GM23338 (cell line): Measurements from ENCODE around the gene CLIC3. TPM values are rescaled to one million over a fixed set of nuclear protein-coding genes. Genes with fewer than 3 reads are reported as not detected.

Experiments
- ATAC-seq: fragments of 200-7000 bp; cut with Tn5 transposase; 3 replicates; pipeline ENCODE4 v1.9.1; 2020
- DNase-seq: peaks from one replicate; pipeline ENCODE4 v3.0.0-alpha.2; 2015; ENCODE audit warnings: low spot score
- H2AFZ ChIP-seq: fragments of 200-600 bp; sonication (generic); 2 replicates; pipeline ENCODE4 v1.8.0; 2016; ENCODE audit warnings: antibody characterized with exemption, mild to moderate bottlenecking, moderate library complexity
- H3F3A ChIP-seq: fragments of 200-600 bp; sonication (generic); replicated peaks from 2 replicates; pipeline ENCODE4 v1.8.0; 2017; ENCODE audit warnings: antibody characterized with exemption, mixed run types, low read depth
- H3K27ac ChIP-seq: fragments of 200-600 bp; sonication (generic); 2 replicates; pipeline ENCODE4 v1.6.1; 2016; ENCODE audit warnings: low read depth
- H3K27me3 ChIP-seq: fragments of 200-600 bp; sonication (generic); 2 replicates; pipeline ENCODE4 v1.8.0; 2016; ENCODE audit warnings: mild to moderate bottlenecking, mixed run types, moderate library complexity; ENCODE audit not compliant: insufficient read depth
- H3K36me3 ChIP-seq: fragments of 200-600 bp; sonication (generic); 2 replicates; pipeline ENCODE4 v1.8.0; 2016; ENCODE audit warnings: mild to moderate bottlenecking; ENCODE audit not compliant: insufficient read depth
- H3K4me1 ChIP-seq: fragments of 200-600 bp; sonication (generic); 2 replicates; pipeline ENCODE4 v1.8.0; 2016; ENCODE audit warnings: mild to moderate bottlenecking, moderate library complexity; ENCODE audit not compliant: insufficient read depth
- H3K4me2 ChIP-seq: fragments of 200-600 bp; sonication (generic); 2 replicates; pipeline ENCODE4 v1.7.1; 2017; ENCODE audit warnings: mixed run types
- H3K4me3 ChIP-seq: fragments of 200-600 bp; sonication (generic); 2 replicates; pipeline ENCODE4 v1.6.1; 2016; ENCODE audit warnings: mixed run types
- H3K79me2 ChIP-seq: fragments of 200-600 bp; sonication (generic); replicated peaks from 2 replicates; pipeline ENCODE4 v1.8.0; 2017; ENCODE audit warnings: mild to moderate bottlenecking; ENCODE audit not compliant: insufficient read depth
- H3K9me2 ChIP-seq: fragments of 200-600 bp; sonication (generic); 2 replicates; pipeline ENCODE4 v1.8.0; 2017; ENCODE audit not compliant: insufficient read depth
- H4K20me1 ChIP-seq: fragments of 200-600 bp; sonication (generic); replicated peaks from 2 replicates; pipeline ENCODE4 v1.8.0; 2017; ENCODE audit warnings: mild to moderate bottlenecking; ENCODE audit not compliant: insufficient read depth
- H3K27ac Mint-ChIP-seq: 2 replicates; pipeline ENCODE4 v1.8.0; 2020; ENCODE audit warnings: inconsistent platforms, mild to moderate bottlenecking, moderate library complexity, mixed read lengths
- H3K27me3 Mint-ChIP-seq: 3 replicates; pipeline ENCODE4 v1.8.0; 2022; ENCODE audit warnings: low read depth, mild to moderate bottlenecking, moderate library complexity, mixed read lengths, inconsistent platforms; ENCODE audit not compliant: insufficient read depth, poor library complexity
- H3K36me3 Mint-ChIP-seq: 3 replicates; pipeline ENCODE4 v1.8.0; 2021; ENCODE audit warnings: low read depth, mild to moderate bottlenecking, inconsistent platforms, moderate library complexity, mixed read lengths
- H3K4me1 Mint-ChIP-seq: 3 replicates; pipeline ENCODE4 v1.8.0; 2020; ENCODE audit warnings: mild to moderate bottlenecking, inconsistent platforms, mixed read lengths
- H3K4me3 Mint-ChIP-seq: 3 replicates; pipeline ENCODE4 v1.8.0; 2021; ENCODE audit warnings: moderate library complexity, mild to moderate bottlenecking, inconsistent platforms, mixed read lengths
- H3K9me3 Mint-ChIP-seq: 3 replicates; pipeline ENCODE4 v1.8.0; 2020; ENCODE audit warnings: moderate library complexity, mild to moderate bottlenecking, inconsistent platforms, mixed read lengths
- CREB1 ChIP-seq: fragments of 250-450 bp; sonication (Bioruptor Pico); IDR thresholded peaks from 2 replicates; pipeline ENCODE4 v1.5.0; 2020; ENCODE audit warnings: low read depth, mild to moderate bottlenecking, moderate library complexity
- CTCF ChIP-seq, 2 experiments: fragments of 200-600 bp in 1 of 2; sonication (generic) in 1 of 2; conservative IDR thresholded peaks; 2 replicates each; pipeline versions ENCODE4 v1.5.1 to v1.6.1; 2016 to 2017; ENCODE audit warnings: antibody characterized with exemption in 2 of 2, low read depth in 2 of 2, mild to moderate bottlenecking in 2 of 2, moderate library complexity in 1 of 2
- ETS1 ChIP-seq: IDR thresholded peaks from 2 replicates; pipeline ENCODE4 v1.6.1; 2016; ENCODE audit warnings: antibody characterized with exemption
- EZH2 ChIP-seq: fragments of 200-600 bp; sonication (generic); IDR thresholded peaks from one replicate; pipeline ENCODE4 v1.8.0; 2017; ENCODE audit warnings: antibody characterized with exemption, mild to moderate bottlenecking, low read depth; ENCODE audit not compliant: unreplicated experiment
- EZH2phosphoT487 ChIP-seq: fragments of 200-600 bp; sonication (generic); IDR thresholded peaks from one replicate; pipeline ENCODE4 v1.8.1; 2018; ENCODE audit warnings: antibody characterized with exemption; ENCODE audit not compliant: unreplicated experiment
- JUNB ChIP-seq: IDR thresholded peaks from one replicate; pipeline ENCODE4 v1.6.1; 2016; ENCODE audit warnings: antibody characterized with exemption; ENCODE audit not compliant: unreplicated experiment
- NANOG ChIP-seq: IDR thresholded peaks from 2 replicates; pipeline ENCODE4 v1.6.1; 2016; ENCODE audit warnings: antibody characterized with exemption, borderline replicate concordance
- POLR2AphosphoS5 ChIP-seq: IDR thresholded peaks from 2 replicates; pipeline ENCODE4 v1.6.1; 2016; ENCODE audit warnings: antibody characterized with exemption, low read depth
- REST ChIP-seq: IDR thresholded peaks from one replicate; pipeline ENCODE4 v1.6.1; 2018; ENCODE audit warnings: antibody characterized with exemption; ENCODE audit not compliant: unreplicated experiment
- STAT1 ChIP-seq: IDR thresholded peaks from one replicate; pipeline ENCODE4 v1.6.1; 2016; ENCODE audit warnings: antibody characterized with exemption; ENCODE audit not compliant: unreplicated experiment
- ZNF114 ChIP-seq: fragments of 250-450 bp; sonication (Bioruptor Pico); IDR thresholded peaks from 2 replicates; pipeline ENCODE4 v1.5.0; 2020; ENCODE audit warnings: mild to moderate bottlenecking, moderate library complexity
- ZNF331 ChIP-seq: fragments of 250-450 bp; sonication (Bioruptor Pico); IDR thresholded peaks from 2 replicates; pipeline ENCODE4 v1.5.0; 2020; ENCODE audit warnings: low read depth, mild to moderate bottlenecking, moderate library complexity
- polyA plus RNA-seq: library from polyadenylated mRNA; unstranded; fragments of >200 nt; fragmentation: Nextera tagmentation; extraction: Ambion mirVana; gene quantifications from 2 replicates; pipeline ENCODE4 v1.2.1, GENCODE V29; 2016
- total RNA-seq: library from RNA; depleted of rRNA; stranded (reverse); fragments of >200 nt; shearing (Covaris generic); gene quantifications from 2 replicates; pipeline ENCODE4 v1.2.3, GENCODE V29; 2014

Gene CLIC3
- total and polyA plus RNA-seq, 2 experiments from 2014 or later, result 0.53 to 0.56 TPM

GRCh38 chr9:136968333-136969127 lies 27.8 kb downstream of the CLIC3 start:
- Histone ChIP-seq H3K4me1 (peaks cover 9% of the 10 kb centered on the region), H3F3A (no peaks in the 10 kb centered on the region), H3K36me3 (no peaks in the 10 kb centered on the region), H3K27me3 (no peaks in the 10 kb centered on the region), H3K4me3 (no peak overlapping the region), H3K9me2 (no peaks in the 10 kb centered on the region), H2AFZ (no peak overlapping the region), H4K20me1 (no peaks in the 10 kb centered on the region), H3K4me2 (no peak overlapping the region), H3K27ac (no peak overlapping the region), H3K79me2 (no peaks in the 10 kb centered on the region)
- TF ChIP-seq REST (no peak), ZNF114 (CRISPR knock-in tag) (no peak), NANOG (no peak), ZNF331 (CRISPR knock-in tag) (no peak)
- H3K36me3 Mint-ChIP-seq, result no peaks in the 10 kb centered on the region
- no peak overlapping the region for H3K4me3 Mint-ChIP-seq
- DNase-seq (no peak), ATAC-seq (no peak)
- H3K4me1 Mint-ChIP-seq, result peaks cover 9% of the 10 kb centered on the region
- peaks cover 5% of the 10 kb centered on the region for H3K27me3 Mint-ChIP-seq
- no peaks in the 10 kb centered on the region; the same call in 2 of the 3 replicates for H3K9me3 Mint-ChIP-seq
- H3K27ac Mint-ChIP-seq, result no peak overlapping the region

- H3K27ac ChIP-seq, result no peak overlapping the region; the same call in 1 of the 2 replicates
- peak overlapping the region; percentile 38 for H3K27ac Mint-ChIP-seq
- no peaks in the 10 kb centered on the region for H3K79me2 ChIP-seq
- H3K36me3 Mint-ChIP-seq, result no peaks in the 10 kb centered on the region
- H3K9me2 ChIP-seq, result no peaks in the 10 kb centered on the region
- H2AFZ ChIP-seq, result peak overlapping the region; percentile 88
- no peaks in the 10 kb centered on the region for H3K36me3 ChIP-seq
- H3K4me3 ChIP-seq, result 0 out of 2 replicates have a peak overlapping the region, but pooled peaks have one; percentile 33
- DNase-seq (peak; percentile 55), ATAC-seq (peak; percentile 15)
- no peaks in the 10 kb centered on the region for H4K20me1 ChIP-seq
- peak overlapping the region; percentile 5; the same call in 1 of the 3 replicates for H3K4me3 Mint-ChIP-seq
- no peaks in the 10 kb centered on the region for H3F3A ChIP-seq
- H3K4me2 ChIP-seq, result peak overlapping the region; percentile 67
- H3K4me1 Mint-ChIP-seq, result peaks cover 9% of the 10 kb centered on the region
- no peaks in the 10 kb centered on the region; the same call in 2 of the 3 replicates for H3K9me3 Mint-ChIP-seq
- H3K27me3 Mint-ChIP-seq, result peaks cover 4% of the 10 kb centered on the region
- no peaks in the 10 kb centered on the region for H3K27me3 ChIP-seq
- H3K4me1 ChIP-seq, result peaks cover 9% of the 10 kb centered on the region
- no peak for TF ChIP-seq REST
- TF ChIP-seq CTCF (conservative IDR thresholded peaks at IDR 0.05; ENCODE audit: low read depth in 2 of 2), result no peak
- no peak for TF ChIP-seq CREB1 (CRISPR knock-in tag)
- no peak for TF ChIP-seq ETS1
- no peak for TF ChIP-seq STAT1
- no peak for TF ChIP-seq JUNB
- no peak for TF ChIP-seq ZNF114 (CRISPR knock-in tag)
- TF ChIP-seq ZNF331 (CRISPR knock-in tag), result no peak
- TF ChIP-seq POLR2AphosphoS5, result no peak
- TF ChIP-seq NANOG, result no peak
- no peak for TF ChIP-seq EZH2phosphoT487
- TF ChIP-seq EZH2, result no peak
Observed at GRCh38 chr9:136965771-136966484, 30.4 kb downstream of the CLIC3 start.
